ENCODE data around the gene MOV10L1.

MOV10L1 gene

GRCh38 chr22:50105208-50106100 lies 15.6 kb downstream of the MOV10L1 start:
- Histone ChIP-seq H3K27me3 (peaks cover 0 to 39% of the 10 kb centered on the region in 2 donors), H3K36me3 (no peaks in the 10 kb centered on the region), H3K9me3 (no peaks in the 10 kb centered on the region), H3K27ac (no peak overlapping the region), H3K4me3 (no peak overlapping the region), H3K4me1 (no peaks in the 10 kb centered on the region)
- no peak for DNase-seq
- TF ChIP-seq CTCF (IDR thresholded peaks at IDR 0.05): no peak
- intact Hi-C loops (cut with DNase I; ENCODE audit: low total_unique reads): no loop called here

GRCh38 chr22:50107529-50107928 lies 17.7 kb downstream of the MOV10L1 start:
- no peak for DNase-seq
- no peak overlapping the region for H3K27ac ChIP-seq

GRCh38 chr22:50111056-50111455 lies 21.2 kb downstream of the MOV10L1 start:
- no peak for DNase-seq
- TF ChIP-seq CTCF (IDR thresholded peaks at IDR 0.05): no peak
- Histone ChIP-seq H3K9me3 (no peaks in the 10 kb centered on the region), H3K36me3 (no peaks in the 10 kb centered on the region), H3K27ac (no peak overlapping the region), H3K4me3 (no peak overlapping the region), H3K27me3 (peaks cover 0 to 32% of the 10 kb centered on the region in 2 donors), H3K4me1 (no peaks in the 10 kb centered on the region)
- intact Hi-C loops (cut with DNase I; ENCODE audit: low total_unique reads): no loop called here

More at GRCh38 chr22:50107529-50107928, 17.7 kb downstream of the MOV10L1 start:
- Histone ChIP-seq H3K36me3 (no peaks in the 10 kb centered on the region), H3K4me3 (no peak overlapping the region), H3K27me3 (peaks cover 0 to 34% of the 10 kb centered on the region in 2 donors), H3K4me1 (no peaks in the 10 kb centered on the region), H3K9me3 (no peaks in the 10 kb centered on the region)
- TF ChIP-seq CTCF (IDR thresholded peaks at IDR 0.05): no peak
- intact Hi-C loops (cut with DNase I; ENCODE audit: low total_unique reads): no loop called here

- no peaks in the 10 kb centered on the region for H3K36me3 ChIP-seq
- intact Hi-C loops (cut with DNase I; ENCODE audit: low total_unique reads): no loop called here
- no peak overlapping the region for H3K4me3 ChIP-seq
- H3K27ac ChIP-seq: no peak overlapping the region
- H3K9me3 ChIP-seq: no peaks in the 10 kb centered on the region
- no peaks in the 10 kb centered on the region for H3K4me1 ChIP-seq
- H3K27me3 ChIP-seq: peaks cover 0 to 31% of the 10 kb centered on the region in 2 donors
- no peak for DNase-seq
- TF ChIP-seq CTCF (IDR thresholded peaks at IDR 0.05): no peak
These were observed 22.6 kb downstream of the MOV10L1 start for GRCh38 chr22:50112151-50113118.

GRCh38 chr22:50114221-50115021 lies 24.6 kb downstream of the MOV10L1 start:
- H3K9me3 ChIP-seq: no peaks in the 10 kb centered on the region
- no peaks in the 10 kb centered on the region for H3K4me1 ChIP-seq
- peak overlapping the region in 1 of 2 donors; percentile 9 for H3K4me3 ChIP-seq
- H3K36me3 ChIP-seq: no peaks in the 10 kb centered on the region
- H3K27ac ChIP-seq: peak overlapping the region in 1 of 2 donors; percentile 36
- H3K27me3 ChIP-seq: peaks cover 0 to 20% of the 10 kb centered on the region in 2 donors
- intact Hi-C loops (cut with DNase I; ENCODE audit: low total_unique reads): no loop called here
- no peak for TF ChIP-seq CTCF (IDR thresholded peaks at IDR 0.05)
- no peak for DNase-seq

Data from tibial artery (tissue), 4 donors.